ENCODE data around the gene ANKMY2. TPM values are rescaled to one million over a fixed set of nuclear protein-coding genes. Genes with fewer than 3 reads are reported as not detected.

Gene ANKMY2
- total RNA-seq, 1 donor from 2014 or later = 9.4 TPM

DNA sequence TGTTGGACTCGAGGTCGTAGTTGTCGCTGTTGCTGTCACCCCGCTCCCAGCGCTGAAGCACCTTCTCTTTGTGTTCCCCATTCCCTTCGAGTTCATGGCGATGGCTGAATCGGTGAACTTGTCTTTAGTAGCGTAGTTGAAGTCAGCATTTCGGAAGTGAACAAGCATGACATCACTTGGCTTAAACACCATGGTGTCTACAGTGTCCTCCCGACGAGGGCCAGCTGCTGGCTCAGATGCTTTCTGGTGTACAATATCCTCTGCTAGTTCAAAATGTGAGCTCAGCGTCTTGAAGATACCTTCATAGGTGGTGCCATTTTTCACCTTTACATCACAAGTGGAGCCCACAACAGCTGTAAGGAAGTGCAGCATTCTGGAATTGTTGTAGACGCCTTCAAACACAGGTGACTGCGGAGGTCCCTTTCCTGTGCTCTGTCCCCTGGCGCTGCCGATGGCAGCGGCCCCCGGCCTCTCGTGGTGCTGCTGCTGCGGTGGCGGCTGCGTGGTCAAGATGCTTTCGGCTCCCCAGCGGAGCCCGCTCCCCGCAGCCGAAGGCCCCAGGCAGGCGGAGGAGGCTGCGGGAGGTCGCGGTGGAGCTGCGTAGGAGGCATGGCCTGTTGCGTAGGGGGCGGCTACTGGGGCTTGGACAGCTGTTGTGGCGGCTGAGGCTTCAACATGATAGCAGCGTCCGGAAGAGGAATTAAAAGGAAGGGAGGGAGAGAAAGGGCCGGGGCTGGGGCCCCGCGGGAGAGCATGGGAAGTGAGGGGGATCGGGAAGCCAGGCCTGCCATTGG, 59.3 kb downstream of the ANKMY2 start:
- peaks cover 18% of the 10 kb centered on the region for H3K4me1 Mint-ChIP-seq (ENCODE audit: low read depth, unreplicated experiment)
- TF ChIP-seq, protein P1, sequence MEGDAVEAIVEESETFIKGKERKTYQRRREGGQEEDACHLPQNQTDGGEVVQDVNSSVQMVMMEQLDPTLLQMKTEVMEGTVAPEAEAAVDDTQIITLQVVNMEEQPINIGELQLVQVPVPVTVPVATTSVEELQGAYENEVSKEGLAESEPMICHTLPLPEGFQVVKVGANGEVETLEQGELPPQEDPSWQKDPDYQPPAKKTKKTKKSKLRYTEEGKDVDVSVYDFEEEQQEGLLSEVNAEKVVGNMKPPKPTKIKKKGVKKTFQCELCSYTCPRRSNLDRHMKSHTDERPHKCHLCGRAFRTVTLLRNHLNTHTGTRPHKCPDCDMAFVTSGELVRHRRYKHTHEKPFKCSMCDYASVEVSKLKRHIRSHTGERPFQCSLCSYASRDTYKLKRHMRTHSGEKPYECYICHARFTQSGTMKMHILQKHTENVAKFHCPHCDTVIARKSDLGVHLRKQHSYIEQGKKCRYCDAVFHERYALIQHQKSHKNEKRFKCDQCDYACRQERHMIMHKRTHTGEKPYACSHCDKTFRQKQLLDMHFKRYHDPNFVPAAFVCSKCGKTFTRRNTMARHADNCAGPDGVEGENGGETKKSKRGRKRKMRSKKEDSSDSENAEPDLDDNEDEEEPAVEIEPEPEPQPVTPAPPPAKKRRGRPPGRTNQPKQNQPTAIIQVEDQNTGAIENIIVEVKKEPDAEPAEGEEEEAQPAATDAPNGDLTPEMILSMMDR (IDR thresholded peaks at IDR 0.05; ENCODE audit: partially characterized antibody, unreplicated experiment) = no peak
- DNase-seq = no peak
- no peaks in the 10 kb centered on the region for H3K27me3 Mint-ChIP-seq (ENCODE audit: unreplicated experiment)
- H3K36me3 Mint-ChIP-seq (ENCODE audit: unreplicated experiment) = peaks cover 4% of the 10 kb centered on the region
- no peak overlapping the region for H3K4me3 Mint-ChIP-seq (ENCODE audit: unreplicated experiment)
- H3K27ac Mint-ChIP-seq (ENCODE audit: unreplicated experiment) = no peak overlapping the region
- H3K9me3 Mint-ChIP-seq (ENCODE audit: unreplicated experiment) = peaks cover 5% of the 10 kb centered on the region

DNA sequence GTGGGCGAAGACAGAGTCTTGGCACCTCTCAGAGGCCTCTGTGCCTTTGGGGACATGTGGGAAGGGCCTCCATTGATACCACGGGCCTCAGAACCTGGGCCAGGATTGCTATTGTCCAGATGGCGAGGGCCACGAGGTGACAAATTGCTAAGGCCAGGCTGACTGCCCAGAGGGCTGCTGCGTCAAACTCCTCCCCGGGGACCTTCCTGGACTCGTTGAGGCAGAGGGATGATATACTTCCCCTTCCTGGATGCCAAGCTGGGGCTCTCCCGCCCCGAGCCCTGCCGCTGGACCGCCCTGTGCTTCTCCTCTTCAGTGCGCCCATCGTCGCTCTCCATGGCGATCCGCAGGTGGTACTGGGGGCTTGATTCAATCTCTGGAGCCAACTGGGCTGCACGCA, 60.0 kb downstream of the ANKMY2 start:
- no peak for DNase-seq
- H3K4me3 Mint-ChIP-seq (ENCODE audit: unreplicated experiment) = no peak overlapping the region
- TF ChIP-seq, protein P1 (IDR thresholded peaks at IDR 0.05; ENCODE audit: partially characterized antibody, unreplicated experiment) = no peak
- no peaks in the 10 kb centered on the region for H3K27me3 Mint-ChIP-seq (ENCODE audit: unreplicated experiment)
- H3K4me1 Mint-ChIP-seq (ENCODE audit: low read depth, unreplicated experiment) = peaks cover 20% of the 10 kb centered on the region
- peaks cover 5% of the 10 kb centered on the region for H3K9me3 Mint-ChIP-seq (ENCODE audit: unreplicated experiment)
- no peak overlapping the region for H3K27ac Mint-ChIP-seq (ENCODE audit: unreplicated experiment)
- H3K36me3 Mint-ChIP-seq (ENCODE audit: unreplicated experiment) = peaks cover 4% of the 10 kb centered on the region

DNA sequence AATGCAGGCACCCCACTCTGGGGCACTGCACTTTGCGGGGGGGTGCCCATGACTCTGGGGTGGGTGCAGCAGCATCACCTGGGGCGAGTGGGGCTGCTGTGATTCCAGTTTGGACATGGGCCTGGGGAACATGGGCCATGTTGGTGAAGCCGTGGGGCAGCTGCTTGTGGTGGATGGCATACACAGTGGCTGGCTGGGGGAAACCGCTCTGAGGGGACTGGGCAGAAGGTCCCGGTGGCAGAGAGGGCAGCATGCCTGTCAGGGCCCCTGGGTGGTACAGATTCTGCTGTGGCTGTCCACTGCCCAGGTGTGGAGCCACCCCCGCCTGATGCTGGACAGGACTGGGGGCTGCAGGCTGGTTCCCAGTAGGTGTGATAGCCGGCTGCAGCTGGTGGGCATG, 61.7 kb downstream of the ANKMY2 start:
- peaks cover 5% of the 10 kb centered on the region for H3K9me3 Mint-ChIP-seq (ENCODE audit: unreplicated experiment)
- H3K27me3 Mint-ChIP-seq (ENCODE audit: unreplicated experiment) = no peaks in the 10 kb centered on the region
- no peak for DNase-seq
- TF ChIP-seq, protein P1 (IDR thresholded peaks at IDR 0.05; ENCODE audit: partially characterized antibody, unreplicated experiment) = no peak
- peaks cover 20% of the 10 kb centered on the region for H3K4me1 Mint-ChIP-seq (ENCODE audit: low read depth, unreplicated experiment)
- no peak overlapping the region for H3K27ac Mint-ChIP-seq (ENCODE audit: unreplicated experiment)
- H3K4me3 Mint-ChIP-seq (ENCODE audit: unreplicated experiment) = no peak overlapping the region
- peaks cover 4% of the 10 kb centered on the region for H3K36me3 Mint-ChIP-seq (ENCODE audit: unreplicated experiment)

DNA sequence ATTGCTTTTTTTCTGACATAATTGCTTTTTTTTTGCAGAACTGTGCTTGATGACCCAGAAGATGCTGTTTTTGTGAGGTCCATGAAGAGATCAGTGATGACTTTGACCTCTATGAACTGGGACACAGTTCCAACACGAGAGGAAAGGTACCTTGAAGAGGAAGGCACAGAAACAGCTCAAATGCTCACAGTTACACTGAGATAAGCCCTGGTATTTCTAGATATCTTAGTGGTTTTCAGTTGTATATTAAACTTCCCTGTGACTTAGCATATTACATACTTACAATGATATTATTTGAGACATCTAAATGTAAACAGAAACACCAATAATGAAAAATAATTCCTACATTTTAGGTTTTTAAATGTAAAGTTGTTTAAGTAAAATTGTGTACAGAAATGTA, 64.3 kb downstream of the ANKMY2 start:
- H3K27ac Mint-ChIP-seq (ENCODE audit: unreplicated experiment) = no peak overlapping the region
- no peak for DNase-seq
- TF ChIP-seq, protein P1 (IDR thresholded peaks at IDR 0.05; ENCODE audit: partially characterized antibody, unreplicated experiment) = no peak

DNA sequence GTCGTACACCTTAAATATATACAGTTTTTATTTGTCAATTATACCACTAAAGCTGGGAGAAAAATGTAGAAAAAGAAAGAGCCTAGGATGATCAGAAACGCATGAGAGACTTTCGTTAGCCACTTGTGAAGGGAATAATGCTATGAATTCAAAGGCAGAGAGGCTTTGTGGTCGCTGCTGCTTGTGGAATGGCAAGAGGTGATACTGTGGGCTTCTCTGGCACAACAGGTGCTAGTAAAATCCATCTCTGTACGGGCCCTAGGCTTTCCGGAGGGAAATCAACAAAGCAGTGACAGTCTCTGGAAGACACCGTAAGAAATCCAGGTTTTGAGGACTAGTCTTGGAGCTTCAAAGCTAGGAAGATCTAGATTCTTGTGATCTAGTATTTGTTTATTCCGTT, 66.3 kb downstream of the ANKMY2 start:
- TF ChIP-seq, protein P1 (IDR thresholded peaks at IDR 0.05; ENCODE audit: partially characterized antibody, unreplicated experiment) = no peak
- Mint-ChIP-seq H3K27ac (ENCODE audit: unreplicated experiment) (no peak overlapping the region), H3K27me3 (ENCODE audit: unreplicated experiment) (no peaks in the 10 kb centered on the region), H3K9me3 (ENCODE audit: unreplicated experiment) (peaks cover under 1% of the 10 kb centered on the region), H3K4me3 (ENCODE audit: unreplicated experiment) (no peak overlapping the region), H3K36me3 (ENCODE audit: unreplicated experiment) (no peaks in the 10 kb centered on the region), H3K4me1 (ENCODE audit: low read depth, unreplicated experiment) (peaks cover 18% of the 10 kb centered on the region)
- DNase-seq = no peak

More for the DNA sequence above, 64.3 kb downstream of the ANKMY2 start:
- Mint-ChIP-seq H3K36me3 (ENCODE audit: unreplicated experiment) (peaks cover 4% of the 10 kb centered on the region), H3K9me3 (ENCODE audit: unreplicated experiment) (peaks cover 5% of the 10 kb centered on the region), H3K27me3 (ENCODE audit: unreplicated experiment) (no peaks in the 10 kb centered on the region), H3K4me3 (ENCODE audit: unreplicated experiment) (no peak overlapping the region), H3K4me1 (ENCODE audit: low read depth, unreplicated experiment) (peaks cover 18% of the 10 kb centered on the region)

Measured in glutamatergic neuron (in vitro differentiated cells).